HG02852 (cell line): ENCODE results near the gene VSTM4.

ENCODE experiments used
- ATAC-seq: cut with Tn5 transposase; IDR thresholded peaks from one replicate; pipeline ENCODE4 v1.9.1; 2021; ENCODE audit warnings: mild to moderate bottlenecking, moderate library complexity; ENCODE audit not compliant: unreplicated experiment

Gene VSTM4, protein sequence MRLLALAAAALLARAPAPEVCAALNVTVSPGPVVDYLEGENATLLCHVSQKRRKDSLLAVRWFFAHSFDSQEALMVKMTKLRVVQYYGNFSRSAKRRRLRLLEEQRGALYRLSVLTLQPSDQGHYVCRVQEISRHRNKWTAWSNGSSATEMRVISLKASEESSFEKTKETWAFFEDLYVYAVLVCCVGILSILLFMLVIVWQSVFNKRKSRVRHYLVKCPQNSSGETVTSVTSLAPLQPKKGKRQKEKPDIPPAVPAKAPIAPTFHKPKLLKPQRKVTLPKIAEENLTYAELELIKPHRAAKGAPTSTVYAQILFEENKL

DNA sequence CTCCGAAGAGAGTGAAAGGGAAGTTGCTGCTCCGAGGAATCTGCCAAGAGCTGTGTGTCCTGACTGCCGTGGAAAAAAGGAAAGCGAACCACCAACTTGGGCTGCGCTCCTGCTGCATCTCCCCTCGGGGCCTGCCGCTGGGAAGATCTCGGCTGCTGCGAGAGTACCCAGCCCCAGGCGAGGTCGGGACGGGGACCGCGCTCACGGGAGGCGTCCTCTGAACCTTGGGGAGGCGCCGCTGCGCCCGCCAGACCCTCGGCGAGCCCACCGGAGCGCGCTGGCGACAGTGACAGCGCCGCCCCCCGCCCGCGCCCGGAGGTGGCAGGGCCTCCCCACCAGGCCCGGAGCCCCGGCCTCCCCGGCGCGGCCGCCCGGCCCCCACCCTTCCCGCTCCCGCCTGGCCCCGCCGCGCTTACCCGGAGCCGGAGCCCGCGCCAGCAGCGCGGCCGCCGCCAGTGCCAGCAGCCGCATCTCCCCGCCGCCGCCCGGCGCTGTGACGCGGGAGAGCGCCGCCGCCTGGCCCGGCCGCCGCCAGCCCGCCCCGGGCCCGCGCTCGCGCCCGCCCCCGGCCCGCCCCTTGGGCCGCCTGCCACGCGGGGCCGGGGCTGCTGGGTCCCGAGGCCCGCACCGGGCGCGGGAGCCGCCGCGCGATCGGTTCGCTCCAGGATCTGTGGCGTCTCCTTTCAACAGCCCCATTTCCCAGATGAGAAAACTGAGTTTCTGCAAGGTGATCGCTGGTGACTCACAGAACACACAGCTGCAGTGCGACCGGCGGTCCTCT is at the start of gene VSTM4:
Gene VSTM4, minus strand, starts transcription at position 508 of the 781 bp plus-strand sequence. Its CDS starts 37 bp downstream, at position 471.
- ATAC-seq = no peak

GRCh38 chr10:49164559-49165188 is 49.4 kb upstream of the VSTM4 start:
- peak; percentile 76 for ATAC-seq

DNA sequence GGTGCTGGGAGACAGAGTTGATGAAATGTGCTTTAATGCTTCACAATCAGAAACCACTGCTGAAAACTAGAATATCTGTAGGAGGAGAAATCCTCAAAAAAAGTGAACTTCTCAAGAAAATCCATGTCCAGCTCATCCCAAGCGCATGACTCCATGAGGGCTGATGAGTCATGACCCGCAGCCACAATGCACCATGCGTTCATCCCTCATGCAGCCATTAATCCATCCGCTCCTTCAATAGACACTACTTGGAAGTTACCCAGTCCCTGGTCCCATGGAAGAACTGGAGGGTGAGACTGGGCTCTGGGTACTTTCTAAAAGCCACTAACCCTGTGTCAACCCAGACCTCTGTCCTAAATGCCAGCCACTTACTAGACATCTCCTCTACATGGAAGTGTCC is 48.4 kb upstream of the VSTM4 start:
- no peak for ATAC-seq

- ATAC-seq = no peak
Measured at GRCh38 chr10:49162761-49163310, 47.5 kb upstream of the VSTM4 start.

GRCh38 chr10:49162063-49162462 is 46.7 kb upstream of the VSTM4 start:
- ATAC-seq = no peak

DNA sequence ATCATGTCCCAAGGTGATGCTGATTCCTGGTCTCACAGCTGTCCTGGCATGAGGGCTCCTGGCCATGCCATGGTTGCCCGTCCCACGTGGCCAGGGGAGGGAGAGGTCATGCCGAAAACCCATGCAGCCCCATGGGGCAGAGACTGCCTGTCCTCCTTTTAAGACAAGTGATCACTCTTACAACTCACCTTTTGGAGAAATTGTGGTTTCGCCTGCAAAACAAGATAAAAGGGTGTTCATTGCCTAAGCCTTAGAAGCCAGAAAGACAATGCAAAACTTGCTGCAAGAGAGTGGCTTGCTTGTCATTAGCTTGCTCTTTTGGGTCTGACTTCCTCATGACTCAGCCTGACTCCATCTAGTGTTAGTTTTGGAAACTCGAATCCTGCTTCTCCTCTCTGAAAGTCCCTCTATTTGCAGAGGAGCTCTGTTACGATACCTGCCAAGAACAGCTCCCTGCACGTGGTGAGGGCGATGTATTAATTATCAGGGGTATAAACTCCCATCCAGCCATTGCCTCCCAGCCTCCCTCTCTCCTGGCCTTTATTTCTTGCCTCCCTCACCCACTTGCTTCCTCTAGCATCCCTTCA is 46.2 kb upstream of the VSTM4 start:
- ATAC-seq = no peak

- no peak for ATAC-seq
Measured at GRCh38 chr10:49160814-49161213, 45.5 kb upstream of the VSTM4 start.

GRCh38 chr10:49160110-49160509 is 44.8 kb upstream of the VSTM4 start:
- no peak for ATAC-seq

DNA sequence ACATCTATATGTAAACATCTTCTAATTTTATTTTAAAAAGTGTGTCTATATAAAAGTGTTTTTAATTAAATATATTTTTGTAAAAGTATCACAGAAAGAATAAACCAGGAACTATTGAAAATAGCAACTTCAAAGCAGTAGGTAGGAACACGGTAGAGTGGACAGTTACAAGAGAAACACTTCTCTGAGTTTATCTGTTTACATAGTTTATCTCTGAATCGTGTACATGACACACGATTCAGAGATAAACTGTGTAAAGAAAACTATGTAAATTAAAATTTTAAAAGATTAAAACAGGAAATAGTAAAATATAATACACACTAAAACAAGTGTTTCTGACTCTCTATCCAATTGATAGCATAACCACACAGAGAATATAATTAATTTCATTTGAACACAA is 43.6 kb upstream of the VSTM4 start:
- ATAC-seq = no peak

DNA sequence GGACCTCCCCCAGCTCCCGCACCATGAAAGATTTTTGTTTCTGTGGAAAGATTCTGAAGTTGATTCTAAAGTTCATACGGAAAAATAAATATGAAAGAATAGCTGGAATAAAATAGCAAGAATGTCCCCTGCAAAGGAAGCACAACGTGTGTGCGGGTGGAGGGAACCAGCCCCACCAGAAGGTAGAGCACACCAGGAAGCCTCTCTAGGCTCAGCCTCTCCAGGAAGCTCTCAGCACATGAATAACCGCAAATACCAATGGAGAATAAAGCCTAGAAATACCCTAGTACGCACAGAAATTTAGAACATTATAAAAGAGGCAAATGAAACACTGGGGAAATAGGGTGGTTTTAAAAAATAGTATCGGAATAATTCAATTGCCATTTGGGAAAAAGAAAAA is 43.1 kb upstream of the VSTM4 start:
- ATAC-seq = no peak

- ATAC-seq = no peak
Measured at GRCh38 chr10:49157229-49157628, 41.9 kb upstream of the VSTM4 start.

- no peak for ATAC-seq
Measured at GRCh38 chr10:49154641-49155040, 39.3 kb upstream of the VSTM4 start.

- no peak for ATAC-seq
Measured at GRCh38 chr10:49153971-49154370, 38.6 kb upstream of the VSTM4 start.

DNA sequence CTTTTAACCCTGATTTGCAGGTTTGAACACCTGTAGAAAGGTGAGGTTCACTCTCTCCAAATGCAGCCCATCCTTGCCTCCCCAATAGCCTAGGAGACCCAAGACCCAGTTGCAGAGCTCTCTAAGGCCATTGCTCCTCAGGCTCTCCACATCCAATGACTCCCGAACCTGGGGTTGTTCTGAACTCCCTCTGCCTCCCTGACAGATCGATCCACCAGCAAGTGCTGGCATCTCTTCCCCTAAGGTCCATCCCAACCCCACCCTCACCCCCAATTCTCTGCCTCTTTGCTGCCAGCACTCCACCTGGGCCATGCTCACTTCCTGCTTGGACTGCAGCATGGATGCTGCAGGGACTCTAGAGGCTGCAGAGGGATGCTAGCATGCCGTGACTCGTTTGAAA is 37.8 kb upstream of the VSTM4 start:
- no peak for ATAC-seq

- no peak for ATAC-seq
Measured at GRCh38 chr10:49152663-49153062, 37.3 kb upstream of the VSTM4 start.

DNA sequence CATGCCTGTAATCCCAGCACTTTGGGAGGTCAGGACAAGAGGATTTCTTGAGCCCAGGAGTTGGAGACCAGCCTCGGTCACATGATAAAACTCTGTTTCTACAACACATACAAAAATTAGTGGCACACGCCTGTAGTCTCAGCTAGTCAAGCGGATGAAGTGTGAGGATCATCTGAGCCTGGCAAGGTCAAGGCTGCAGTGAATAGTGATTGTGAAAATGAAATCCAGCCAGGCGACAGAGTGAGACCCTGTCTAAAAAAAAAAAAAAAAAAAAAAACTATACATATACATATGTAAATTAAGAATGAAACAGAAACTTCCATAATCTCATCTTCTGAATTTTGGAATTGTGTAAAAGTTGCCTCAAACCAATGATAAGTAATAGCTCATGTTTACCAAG is 36.7 kb upstream of the VSTM4 start:
- ATAC-seq = no peak

GRCh38 chr10:49151481-49151880 is 36.2 kb upstream of the VSTM4 start:
- ATAC-seq = no peak

GRCh38 chr10:49151025-49151445 is 35.7 kb upstream of the VSTM4 start:
- no peak for ATAC-seq

GRCh38 chr10:49150426-49150825 is 35.1 kb upstream of the VSTM4 start:
- no peak for ATAC-seq

- ATAC-seq = no peak
Measured at GRCh38 chr10:49149881-49150280, 34.6 kb upstream of the VSTM4 start.

DNA sequence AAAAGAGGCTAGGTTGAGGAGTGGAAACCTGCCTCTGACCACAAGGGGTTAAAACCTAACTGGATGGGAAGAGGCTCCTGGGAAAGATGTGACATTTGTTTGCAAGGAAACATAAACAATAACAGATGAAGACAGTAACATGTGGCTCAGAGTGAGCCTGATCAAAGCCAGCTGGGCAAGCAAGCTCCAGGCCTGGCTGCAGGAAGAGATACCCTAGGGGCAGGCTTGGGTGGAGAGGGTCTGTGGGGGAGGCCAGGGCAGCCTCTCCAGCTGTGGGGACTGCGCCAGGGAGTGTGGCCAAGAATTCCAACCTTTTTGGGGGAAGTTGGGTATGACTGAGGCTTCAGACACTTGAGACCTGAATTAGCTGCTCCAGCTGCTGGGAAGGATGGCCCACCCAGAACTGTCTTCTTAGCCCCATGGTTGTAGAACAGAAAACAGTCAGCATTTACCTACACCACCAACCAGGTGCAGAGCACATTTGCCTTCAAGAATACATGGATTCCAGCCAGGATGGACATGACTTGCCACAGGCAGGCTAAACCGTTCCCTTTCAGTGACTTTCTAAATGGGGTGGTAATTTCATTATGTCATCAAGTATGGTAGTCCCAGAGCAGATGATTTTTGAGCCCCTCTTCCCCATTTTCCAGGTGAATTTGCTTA is 28.9 kb upstream of the VSTM4 start:
- ATAC-seq = no peak
